HEK293 (cell line): Measurements from ENCODE around the gene GNL3.

Source experiments
- CTCF ChIA-PET: fragments of 350-600 bp; formaldehyde crosslinking; extraction: SDS; loops from one replicate; lab custom pipeline; 2021; ENCODE audit warnings: antibody characterized with exemption; lab: Yijun Ruan, JAX
- POLR2A ChIA-PET: fragments of 300-600 bp; formaldehyde crosslinking; extraction: SDS; loops from one replicate; lab custom pipeline; 2020; ENCODE audit warnings: antibody characterized with exemption, inconsistent platforms; lab: Yijun Ruan, JAX
- H3K27ac ChIP-seq: fragments of 200-500 bp; sonication (Bioruptor generic); 2 replicates; pipeline ENCODE4 v1.5.1; 2014; ENCODE audit warnings: low read depth, low read length, control low read depth, inconsistent platforms; ENCODE audit errors: extremely low read depth
- H3K36me3 ChIP-seq, 2 experiments: fragments of 200-500 bp in 1 of 2; sonication (Bioruptor generic) in 1 of 2; 1 replicate in 1 of 2; 2 replicates in 1 of 2; pipeline ENCODE4 v1.5.1; 2014 to 2017; ENCODE audit warnings: inconsistent platforms in 2 of 2, low read length in 2 of 2; ENCODE audit not compliant: control insufficient read depth in 2 of 2, insufficient read depth in 1 of 2
- H3K4me1 ChIP-seq: fragments of 200-500 bp; sonication (Bioruptor generic); 2 replicates; pipeline ENCODE4 v1.5.1; 2014; ENCODE audit warnings: mild to moderate bottlenecking, low read length, inconsistent platforms; ENCODE audit not compliant: control insufficient read depth, insufficient read depth
- H3K4me3 ChIP-seq: 2 replicates; pipeline ENCODE4 v1.5.1; 2011; ENCODE audit warnings: low read depth, mild to moderate bottlenecking, control low read depth, low read length, moderate library complexity
- H3K9me3 ChIP-seq: fragments of 200-500 bp; sonication (Bioruptor generic); 2 replicates; pipeline ENCODE4 v1.5.1; 2014; ENCODE audit warnings: low read depth, low read length, inconsistent platforms; ENCODE audit not compliant: control insufficient read depth, insufficient read depth
- GLI4 ChIP-seq: fragments of 450-650 bp; formaldehyde crosslinking; IDR thresholded peaks from 2 replicates; pipeline ENCODE4 v1.5.1; 2016; ENCODE audit warnings: missing biosample characterization, missing genetic modification characterization
- HOXD13 ChIP-seq: sonication (generic); formaldehyde crosslinking; IDR thresholded peaks from 2 replicates; pipeline ENCODE4 v1.8.0; 2022; ENCODE audit warnings: missing genetic modification reagents, borderline replicate concordance
- SP3 ChIP-seq: fragments of 450-650 bp; formaldehyde crosslinking; IDR thresholded peaks from 2 replicates; pipeline ENCODE4 v1.5.1; 2016; ENCODE audit warnings: missing biosample characterization, missing genetic modification characterization
- ZBTB48 ChIP-seq: fragments of 450-650 bp; formaldehyde crosslinking; IDR thresholded peaks from 2 replicates; pipeline ENCODE4 v1.5.1; 2016; ENCODE audit warnings: missing biosample characterization, missing genetic modification characterization
- ZBTB7A ChIP-seq: fragments of 450-650 bp; formaldehyde crosslinking; IDR thresholded peaks from 2 replicates; pipeline ENCODE4 v1.5.1; 2016; ENCODE audit warnings: low read depth, missing biosample characterization, missing genetic modification characterization
- ZFP37 ChIP-seq: fragments of 450-650 bp; formaldehyde crosslinking; IDR thresholded peaks from 2 replicates; pipeline ENCODE4 v1.5.1; 2016; ENCODE audit warnings: missing biosample characterization, missing genetic modification characterization
- ZNF132 ChIP-seq: fragments of 450-650 bp; formaldehyde crosslinking; IDR thresholded peaks from 2 replicates; pipeline ENCODE4 v1.5.1; 2017; ENCODE audit warnings: missing biosample characterization, missing genetic modification characterization, borderline replicate concordance
- ZNF140 ChIP-seq: fragments of 450-650 bp; formaldehyde crosslinking; IDR thresholded peaks from 2 replicates; pipeline ENCODE4 v1.5.1; 2016; ENCODE audit warnings: missing biosample characterization, missing genetic modification characterization
- ZNF2 ChIP-seq: fragments of 450-650 bp; formaldehyde crosslinking; IDR thresholded peaks from 2 replicates; pipeline ENCODE4 v1.5.1; 2016; ENCODE audit warnings: missing biosample characterization, missing genetic modification characterization
- ZNF311 ChIP-seq: fragments of 450-650 bp; formaldehyde crosslinking; IDR thresholded peaks from 2 replicates; pipeline ENCODE4 v1.5.1; 2017; ENCODE audit warnings: missing biosample characterization, missing genetic modification characterization, borderline replicate concordance
- ZNF473 ChIP-seq: fragments of 450-650 bp; formaldehyde crosslinking; IDR thresholded peaks from 2 replicates; pipeline ENCODE4 v1.5.1; 2017; ENCODE audit warnings: missing biosample characterization, missing genetic modification characterization
- ZNF530 ChIP-seq: fragments of 450-650 bp; formaldehyde crosslinking; IDR thresholded peaks from 2 replicates; pipeline ENCODE4 v1.5.1; 2016; ENCODE audit warnings: low read depth, missing biosample characterization, missing genetic modification characterization
- ZNF596 ChIP-seq: fragments of 450-650 bp; IDR thresholded peaks from 2 replicates; pipeline ENCODE4 v1.5.0; 2018; ENCODE audit warnings: missing biosample characterization, mild to moderate bottlenecking, missing genetic modification characterization, moderate library complexity
- ZNF645 ChIP-seq: fragments of 450-650 bp; formaldehyde crosslinking; IDR thresholded peaks from 2 replicates; pipeline ENCODE4; 2016; ENCODE audit warnings: missing biosample characterization, missing genetic modification characterization
- ZSCAN16 ChIP-seq: fragments of 450-650 bp; formaldehyde crosslinking; IDR thresholded peaks from 2 replicates; pipeline ENCODE4 v1.5.1; 2016; ENCODE audit warnings: missing biosample characterization, missing genetic modification characterization
- TF ChIP-seq, protein P1 (sequence below): fragments of 450-650 bp; formaldehyde crosslinking; IDR thresholded peaks from 2 replicates; pipeline ENCODE4 v1.5.1; 2016; ENCODE audit warnings: missing biosample characterization, missing genetic modification characterization
- TF ChIP-seq, protein P2 (sequence below): fragments of 450-650 bp; formaldehyde crosslinking; IDR thresholded peaks from 2 replicates; pipeline ENCODE4 v1.5.1; 2017; ENCODE audit warnings: missing biosample characterization, mild to moderate bottlenecking, missing genetic modification characterization, moderate library complexity

The GNL3 gene

DNA sequence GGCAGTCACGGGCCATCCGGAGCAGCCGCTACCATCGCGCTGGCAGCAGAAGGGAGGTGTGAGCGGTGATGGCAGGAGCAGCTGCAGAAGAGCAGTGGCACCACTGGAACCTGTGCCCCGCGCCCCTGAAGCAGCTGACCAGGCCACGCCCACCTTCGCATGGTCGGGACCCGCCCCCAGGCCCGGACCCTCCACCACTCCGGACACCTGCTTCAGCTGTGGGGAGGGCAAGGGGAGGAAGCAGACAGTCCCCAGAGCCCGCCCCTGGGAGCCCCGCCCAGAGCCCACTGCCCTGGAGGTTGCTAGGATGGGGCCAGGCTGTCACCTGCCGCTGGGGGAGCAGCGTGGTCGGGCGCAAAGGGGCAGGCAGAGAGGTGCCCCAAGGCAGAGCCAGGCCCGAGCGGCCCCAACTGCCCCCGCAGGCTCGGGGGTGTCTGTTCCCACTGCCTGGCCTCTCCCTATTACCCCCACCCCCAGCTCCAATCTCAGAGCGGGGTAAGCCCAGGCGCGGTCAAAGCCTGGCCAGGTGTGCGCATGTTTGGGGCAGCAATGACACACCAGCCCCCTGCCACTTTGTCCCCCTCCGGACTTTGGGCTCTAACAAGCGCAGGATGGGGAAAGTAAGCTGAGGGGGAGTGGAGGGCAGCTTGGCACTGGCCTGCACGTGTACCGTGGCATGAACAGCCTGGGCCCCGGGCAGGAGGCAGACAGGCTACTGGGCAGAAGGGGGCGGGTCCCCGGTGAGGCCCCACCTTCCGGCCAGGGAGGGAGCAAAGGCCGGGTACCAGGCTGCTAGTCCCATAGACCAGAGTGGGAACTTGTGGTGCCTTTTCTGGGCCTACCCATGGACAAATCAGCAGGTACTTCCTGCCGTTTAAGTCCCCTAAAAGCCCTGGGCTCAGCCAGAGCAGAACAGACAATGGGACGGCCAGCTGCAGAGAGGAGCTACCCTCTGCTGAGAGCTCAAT, 28.8 kb downstream of the GNL3 start:
- Histone ChIP-seq H3K27ac (no peak overlapping the region), H3K36me3 (peaks cover 4 to 35% of the 10 kb centered on the region in 2 experiments; a peak in 2 of 3 replicates), H3K4me1 (no peaks in the 10 kb centered on the region), H3K4me3 (no peak overlapping the region), H3K9me3 (no peaks in the 10 kb centered on the region)
- TF ChIP-seq SP3 (tag by site-specific recombination) = no peak
- POLR2A ChIA-PET = interaction anchor here (0.6 to 0.7 kb wide), 2 partner anchors 56 to 147 kb away, joined by 4 read pairs; partner anchors contain the start of gene NEK4
- CTCF ChIA-PET = interaction anchor here (0.6 kb wide), 1 partner anchor 42 kb away, joined by 3 read pairs; no protein-coding TSS in a partner anchor

DNA sequence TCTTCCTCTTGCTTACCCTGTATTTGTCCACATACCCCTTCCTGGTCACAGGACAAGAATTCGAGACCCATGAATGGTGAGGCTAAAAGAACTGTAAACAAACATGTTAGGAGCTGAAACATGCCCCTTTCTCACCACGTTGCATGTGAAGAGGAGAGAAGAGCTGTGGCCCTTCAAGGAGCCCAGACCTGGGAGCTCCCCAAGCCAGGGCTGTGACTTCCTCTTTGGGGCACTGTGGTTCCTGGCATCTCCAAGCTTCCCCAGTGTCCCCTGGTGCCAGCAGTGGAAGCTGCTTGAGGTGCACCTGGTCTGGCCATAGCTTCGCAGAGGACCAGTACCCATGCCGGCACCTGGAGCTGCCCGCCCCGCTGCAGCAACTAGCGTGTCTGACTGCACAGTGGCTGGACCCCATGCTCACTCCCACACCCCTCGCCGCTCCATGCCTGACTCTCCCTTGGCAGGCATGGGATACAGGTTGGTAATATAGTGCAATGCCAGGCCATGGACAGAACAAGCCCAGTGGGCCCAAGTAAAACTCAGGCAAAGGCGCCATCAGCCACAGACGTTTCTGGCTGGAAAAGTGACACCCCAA, 30.0 kb downstream of the GNL3 start:
- POLR2A ChIA-PET = no interaction called here
- Histone ChIP-seq H3K36me3 (peaks cover 0 to 32% of the 10 kb centered on the region in 2 experiments; a peak in 2 of 3 replicates), H3K27ac (no peak overlapping the region), H3K4me1 (no peaks in the 10 kb centered on the region)
- no peak for TF ChIP-seq ZNF311 (tag by site-specific recombination)
- no peak for TF ChIP-seq ZBTB48 (tag by site-specific recombination)
- TF ChIP-seq ZNF140 = no peak
- no peak for TF ChIP-seq SP3 (tag by site-specific recombination)
- no peak for TF ChIP-seq ZNF2 (tag by site-specific recombination)
- TF ChIP-seq HOXD13 (CRISPR knock-in tag) = no peak
- no peak for TF ChIP-seq ZNF132 (tag by site-specific recombination)
- TF ChIP-seq ZNF645 = no peak
- TF ChIP-seq ZSCAN16 = no peak
- TF ChIP-seq ZBTB7A (tag by site-specific recombination) = no peak
- TF ChIP-seq, protein P1, sequence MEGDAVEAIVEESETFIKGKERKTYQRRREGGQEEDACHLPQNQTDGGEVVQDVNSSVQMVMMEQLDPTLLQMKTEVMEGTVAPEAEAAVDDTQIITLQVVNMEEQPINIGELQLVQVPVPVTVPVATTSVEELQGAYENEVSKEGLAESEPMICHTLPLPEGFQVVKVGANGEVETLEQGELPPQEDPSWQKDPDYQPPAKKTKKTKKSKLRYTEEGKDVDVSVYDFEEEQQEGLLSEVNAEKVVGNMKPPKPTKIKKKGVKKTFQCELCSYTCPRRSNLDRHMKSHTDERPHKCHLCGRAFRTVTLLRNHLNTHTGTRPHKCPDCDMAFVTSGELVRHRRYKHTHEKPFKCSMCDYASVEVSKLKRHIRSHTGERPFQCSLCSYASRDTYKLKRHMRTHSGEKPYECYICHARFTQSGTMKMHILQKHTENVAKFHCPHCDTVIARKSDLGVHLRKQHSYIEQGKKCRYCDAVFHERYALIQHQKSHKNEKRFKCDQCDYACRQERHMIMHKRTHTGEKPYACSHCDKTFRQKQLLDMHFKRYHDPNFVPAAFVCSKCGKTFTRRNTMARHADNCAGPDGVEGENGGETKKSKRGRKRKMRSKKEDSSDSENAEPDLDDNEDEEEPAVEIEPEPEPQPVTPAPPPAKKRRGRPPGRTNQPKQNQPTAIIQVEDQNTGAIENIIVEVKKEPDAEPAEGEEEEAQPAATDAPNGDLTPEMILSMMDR (tag by site-specific recombination) = no peak
- no peak for TF ChIP-seq ZFP37 (tag by site-specific recombination)
- no peak for TF ChIP-seq ZNF596 (tag by site-specific recombination)
- no peak for TF ChIP-seq ZNF530
- TF ChIP-seq, protein P2, sequence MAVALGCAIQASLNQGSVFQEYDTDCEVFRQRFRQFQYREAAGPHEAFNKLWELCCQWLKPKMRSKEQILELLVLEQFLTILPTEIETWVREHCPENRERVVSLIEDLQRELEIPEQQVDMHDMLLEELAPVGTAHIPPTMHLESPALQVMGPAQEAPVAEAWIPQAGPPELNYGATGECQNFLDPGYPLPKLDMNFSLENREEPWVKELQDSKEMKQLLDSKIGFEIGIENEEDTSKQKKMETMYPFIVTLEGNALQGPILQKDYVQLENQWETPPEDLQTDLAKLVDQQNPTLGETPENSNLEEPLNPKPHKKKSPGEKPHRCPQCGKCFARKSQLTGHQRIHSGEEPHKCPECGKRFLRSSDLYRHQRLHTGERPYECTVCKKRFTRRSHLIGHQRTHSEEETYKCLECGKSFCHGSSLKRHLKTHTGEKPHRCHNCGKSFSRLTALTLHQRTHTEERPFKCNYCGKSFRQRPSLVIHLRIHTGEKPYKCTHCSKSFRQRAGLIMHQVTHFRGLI (tag by site-specific recombination) = no peak
- no peak for TF ChIP-seq ZNF473 (tag by site-specific recombination)
- no peak for TF ChIP-seq GLI4 (tag by site-specific recombination)
- TF ChIP-seq, all 188 proteins: peak for 0
- CTCF ChIA-PET = no interaction called here
- H3K9me3 ChIP-seq = no peaks in the 10 kb centered on the region
- no peak overlapping the region for H3K4me3 ChIP-seq
